ENCODE results near the gene GSK3B. TPM values are rescaled to one million over a fixed set of nuclear protein-coding genes. Genes with fewer than 3 reads are reported as not detected.

The GSK3B gene
- total and polyA plus RNA-seq, 10 of the 15 experiments (the other 5 are each of a cell fraction or from before 2014, with no cell fraction given): 8.5 to 49.8 (median 25.5) TPM

DNA sequence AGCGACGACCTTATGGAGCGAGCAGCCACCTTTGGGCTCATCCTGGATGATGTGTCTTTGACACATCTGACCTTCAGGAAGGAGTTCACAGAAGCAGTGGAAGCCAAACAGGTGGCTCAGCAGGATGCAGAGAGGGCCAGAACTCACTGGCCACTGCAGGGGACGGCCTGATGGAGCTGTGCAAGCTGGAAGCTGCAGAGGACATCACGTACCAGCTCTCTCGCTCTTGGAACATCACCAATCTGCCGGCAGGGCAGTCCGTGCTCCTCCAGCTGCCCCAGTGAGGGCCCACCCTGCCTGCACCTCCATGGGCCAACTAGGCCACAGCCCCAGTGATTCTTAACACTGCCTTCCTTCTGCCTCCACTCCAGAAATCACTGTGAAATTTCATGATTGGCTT is 302.0 kb downstream of the GSK3B start (continued):
- TF ChIP-seq HCFC1 (IDR thresholded peaks at IDR 0.05; ENCODE audit: low read length) (no peak), BCL3 (IDR thresholded peaks at IDR 0.05; ENCODE audit: borderline replicate concordance, insufficient read depth, low read depth, low read length, poor library complexity, severe bottlenecking) (no peak), ZNF622 (IDR thresholded peaks at IDR 0.05) (no peak), ZNF687 (IDR thresholded peaks at IDR 0.05) (no peak)

- no peaks in the 10 kb centered on the region for H3K9me3 ChIP-seq (replicated peaks; ENCODE audit: control insufficient read depth, insufficient read depth, low read length)
- no peaks in the 10 kb centered on the region for H3K27me3 ChIP-seq (replicated peaks in 1 of 2; ENCODE audit: control insufficient read depth in 2 of 2, insufficient read depth in 2 of 2, low read length in 1 of 2)
- no TSS peak for BruUV-seq (replicated peaks)
- no peak overlapping the region for H3K4me2 ChIP-seq (ENCODE audit: control insufficient read depth, insufficient read depth)
- H3K36me3 ChIP-seq (ENCODE audit: control insufficient read depth in 2 of 2, insufficient read depth in 2 of 2, low read length in 1 of 2): no peaks in the 10 kb centered on the region
- no peak overlapping the region for H3K4me3 ChIP-seq
- H2AFZ ChIP-seq (ENCODE audit: control insufficient read depth, low read depth, low read length): no peak overlapping the region
- no peak for ATAC-seq
- no peak for FAIRE-seq
- no peaks in the 10 kb centered on the region for H3K79me2 ChIP-seq (ENCODE audit: control insufficient read depth, insufficient read depth, low read length)
- no peak overlapping the region for H3K27ac ChIP-seq (ENCODE audit: control insufficient read depth, insufficient read depth)
- ChIA-PET RAD21 (ENCODE audit: unreplicated experiment) (no interaction called here), SMC1A (ENCODE audit: uncharacterized antibody, unreplicated experiment) (no interaction called here), CTCF (no interaction called here), POLR2A (no interaction called here)
- no peak for DNase-seq (ENCODE audit: low read depth, low spot score)
- no peaks in the 10 kb centered on the region for H4K20me1 ChIP-seq (ENCODE audit: control insufficient read depth, insufficient read depth)
- H3K9ac ChIP-seq (ENCODE audit: control insufficient read depth, insufficient read depth, low read length): no peak overlapping the region
- intact Hi-C loops (cut with micrococcal nuclease; ENCODE audit: unreplicated experiment): no loop called here
- no peak for TF ChIP-seq NFXL1 (IDR thresholded peaks at IDR 0.05; ENCODE audit: borderline replicate concordance)
- TF ChIP-seq GABPA (IDR thresholded peaks at IDR 0.05; ENCODE audit: low read depth): no peak
- no peak for TF ChIP-seq HCFC1 (IDR thresholded peaks at IDR 0.05; ENCODE audit: low read length)
- no peak for TF ChIP-seq ZNF207 (IDR thresholded peaks at IDR 0.05; ENCODE audit: borderline replicate concordance)
- no peak for TF ChIP-seq LARP7 (IDR thresholded peaks at IDR 0.05)
- TF ChIP-seq ZNF622 (IDR thresholded peaks at IDR 0.05): no peak
- no peak for TF ChIP-seq SMAD1 (IDR thresholded peaks at IDR 0.05; ENCODE audit: low read depth, partially characterized antibody)
- no peak for TF ChIP-seq RAD51 (IDR thresholded peaks at IDR 0.05)
- TF ChIP-seq, protein P1, sequence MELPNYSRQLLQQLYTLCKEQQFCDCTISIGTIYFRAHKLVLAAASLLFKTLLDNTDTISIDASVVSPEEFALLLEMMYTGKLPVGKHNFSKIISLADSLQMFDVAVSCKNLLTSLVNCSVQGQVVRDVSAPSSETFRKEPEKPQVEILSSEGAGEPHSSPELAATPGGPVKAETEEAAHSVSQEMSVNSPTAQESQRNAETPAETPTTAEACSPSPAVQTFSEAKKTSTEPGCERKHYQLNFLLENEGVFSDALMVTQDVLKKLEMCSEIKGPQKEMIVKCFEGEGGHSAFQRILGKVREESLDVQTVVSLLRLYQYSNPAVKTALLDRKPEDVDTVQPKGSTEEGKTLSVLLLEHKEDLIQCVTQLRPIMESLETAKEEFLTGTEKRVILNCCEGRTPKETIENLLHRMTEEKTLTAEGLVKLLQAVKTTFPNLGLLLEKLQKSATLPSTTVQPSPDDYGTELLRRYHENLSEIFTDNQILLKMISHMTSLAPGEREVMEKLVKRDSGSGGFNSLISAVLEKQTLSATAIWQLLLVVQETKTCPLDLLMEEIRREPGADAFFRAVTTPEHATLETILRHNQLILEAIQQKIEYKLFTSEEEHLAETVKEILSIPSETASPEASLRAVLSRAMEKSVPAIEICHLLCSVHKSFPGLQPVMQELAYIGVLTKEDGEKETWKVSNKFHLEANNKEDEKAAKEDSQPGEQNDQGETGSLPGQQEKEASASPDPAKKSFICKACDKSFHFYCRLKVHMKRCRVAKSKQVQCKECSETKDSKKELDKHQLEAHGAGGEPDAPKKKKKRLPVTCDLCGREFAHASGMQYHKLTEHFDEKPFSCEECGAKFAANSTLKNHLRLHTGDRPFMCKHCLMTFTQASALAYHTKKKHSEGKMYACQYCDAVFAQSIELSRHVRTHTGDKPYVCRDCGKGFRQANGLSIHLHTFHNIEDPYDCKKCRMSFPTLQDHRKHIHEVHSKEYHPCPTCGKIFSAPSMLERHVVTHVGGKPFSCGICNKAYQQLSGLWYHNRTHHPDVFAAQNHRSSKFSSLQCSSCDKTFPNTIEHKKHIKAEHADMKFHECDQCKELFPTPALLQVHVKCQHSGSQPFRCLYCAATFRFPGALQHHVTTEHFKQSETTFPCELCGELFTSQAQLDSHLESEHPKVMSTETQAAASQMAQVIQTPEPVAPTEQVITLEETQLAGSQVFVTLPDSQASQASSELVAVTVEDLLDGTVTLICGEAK (IDR thresholded peaks at IDR 0.05; ENCODE audit: borderline replicate concordance): no peak
- in situ Hi-C loops (cut with MboI): no loop called here
- H3K4me1 ChIP-seq (ENCODE audit: control insufficient read depth, insufficient read depth, low read length): no peaks in the 10 kb centered on the region
- 65% methylated on average over 3 of the region's 3 CpGs for WGBS (ENCODE audit: insufficient coverage, insufficient replicate concordance, low lambda C conversion rate, missing lambda C conversion rate)
Measured at GRCh38 chr3:119790369-119790768, 303.9 kb downstream of the GSK3B start.
